Cardiac fibroblast (primary cell): ENCODE results near the gene FMNL2.

ENCODE experiments used
- DNase-seq, 2 donors: peaks; one replicate each; pipeline versions ENCODE4 v3.0.0 to v3.0.0-alpha.2; 2010; ENCODE audit warnings: low read depth in 2 of 2
- H3K4me3 ChIP-seq, 2 donors: replicated peaks in 1 of 2; 1 replicate in 1 of 2; 2 replicates in 1 of 2; pipeline ENCODE4 v1.5.1; 2011; ENCODE audit warnings: low read depth in 2 of 2, low read length in 2 of 2, mild to moderate bottlenecking in 2 of 2, moderate library complexity in 1 of 2
- CTCF ChIP-seq: IDR thresholded peaks from one replicate; pipeline ENCODE4 v1.5.1; 2011; ENCODE audit warnings: low read depth, mild to moderate bottlenecking, low read length, inconsistent platforms

FMNL2 gene

GRCh38 chr2:152391318-152391717 is 56.3 kb downstream of the FMNL2 start:
- no peak for DNase-seq
- no peak for TF ChIP-seq CTCF
- H3K4me3 ChIP-seq = no peak overlapping the region

- no peak for TF ChIP-seq CTCF
- no peak for DNase-seq
- H3K4me3 ChIP-seq = no peak overlapping the region
These were observed 58.4 kb downstream of the FMNL2 start for GRCh38 chr2:152393377-152393776.

GRCh38 chr2:152394326-152394725 is 59.4 kb downstream of the FMNL2 start:
- DNase-seq = no peak
- H3K4me3 ChIP-seq = no peak overlapping the region
- no peak for TF ChIP-seq CTCF

- DNase-seq = peak; percentile 46 to 63
- TF ChIP-seq CTCF = no peak
- H3K4me3 ChIP-seq = no peak overlapping the region
These were observed 60.1 kb downstream of the FMNL2 start for GRCh38 chr2:152395103-152395502.

- H3K4me3 ChIP-seq = no peak overlapping the region
These were observed 60.6 kb downstream of the FMNL2 start for GRCh38 chr2:152395572-152395971.

GRCh38 chr2:152396051-152396511 is 61.1 kb downstream of the FMNL2 start:
- TF ChIP-seq CTCF = no peak
- DNase-seq = peak in 1 of 2 donors; percentile 28
- no peak overlapping the region for H3K4me3 ChIP-seq

More at GRCh38 chr2:152395572-152395971, 60.6 kb downstream of the FMNL2 start:
- no peak for DNase-seq
- TF ChIP-seq CTCF = no peak

- no peak for DNase-seq
- no peak for TF ChIP-seq CTCF
- H3K4me3 ChIP-seq = no peak overlapping the region
These were observed 61.8 kb downstream of the FMNL2 start for GRCh38 chr2:152396763-152397162.
